ENCODE results near the gene PTN. TPM values are rescaled to one million over a fixed set of nuclear protein-coding genes. Genes with fewer than 3 reads are reported as not detected.

PTN gene
- total RNA-seq, 2 experiments from 2014 or later: not detected

GRCh38 chr7:137328373-137329120, 15.0 kb downstream of the PTN start:
- TF ChIP-seq CTCF (IDR thresholded peaks at IDR 0.05): no peak
- Mint-ChIP-seq H3K9me3 (no peaks in the 10 kb centered on the region), H3K4me3 (no peak overlapping the region), H3K36me3 (ENCODE audit: low read depth) (no peaks in the 10 kb centered on the region), H3K4me1 (ENCODE audit: low read depth) (no peaks in the 10 kb centered on the region), H3K27me3 (no peaks in the 10 kb centered on the region), H3K27ac (no peak overlapping the region)
- no peak for DNase-seq
- ATAC-seq: no peak
- intact Hi-C loops (cut with micrococcal nuclease): no loop called here
- CTCF ChIA-PET: interaction anchor here (1.2 kb wide), 1 partner anchor 10 kb away, joined by 3 read pairs; no protein-coding TSS in a partner anchor
- POLR2A ChIA-PET: no interaction called here

DNA sequence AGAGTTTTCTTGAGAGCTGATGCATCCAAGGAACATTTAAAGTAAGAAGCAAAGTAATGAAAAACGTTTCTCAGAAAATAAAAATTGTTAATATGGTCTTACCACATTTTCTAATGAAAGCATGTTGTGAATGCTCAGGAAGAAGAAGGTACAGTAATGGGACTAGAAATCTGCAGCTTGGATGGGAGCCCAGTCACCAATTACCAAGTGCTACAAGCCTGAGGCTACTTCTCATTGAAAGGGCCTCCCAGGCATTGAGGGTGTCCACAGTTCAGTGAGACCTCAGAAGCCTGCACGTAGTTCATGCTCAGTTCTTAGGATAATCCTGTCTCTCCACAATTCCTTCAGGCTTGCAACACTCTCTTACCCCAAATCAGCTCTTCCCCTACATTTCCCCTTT, 17.6 kb downstream of the PTN start:
- intact Hi-C loops (cut with micrococcal nuclease): no loop called here
- Mint-ChIP-seq H3K4me1 (ENCODE audit: low read depth) (no peaks in the 10 kb centered on the region), H3K9me3 (no peaks in the 10 kb centered on the region), H3K27me3 (no peaks in the 10 kb centered on the region), H3K4me3 (no peak overlapping the region), H3K36me3 (ENCODE audit: low read depth) (no peaks in the 10 kb centered on the region), H3K27ac (no peak overlapping the region)
- ATAC-seq: no peak
- TF ChIP-seq CTCF (IDR thresholded peaks at IDR 0.05): no peak
- CTCF ChIA-PET: no interaction called here
- no peak for DNase-seq
- POLR2A ChIA-PET: no interaction called here

DNA sequence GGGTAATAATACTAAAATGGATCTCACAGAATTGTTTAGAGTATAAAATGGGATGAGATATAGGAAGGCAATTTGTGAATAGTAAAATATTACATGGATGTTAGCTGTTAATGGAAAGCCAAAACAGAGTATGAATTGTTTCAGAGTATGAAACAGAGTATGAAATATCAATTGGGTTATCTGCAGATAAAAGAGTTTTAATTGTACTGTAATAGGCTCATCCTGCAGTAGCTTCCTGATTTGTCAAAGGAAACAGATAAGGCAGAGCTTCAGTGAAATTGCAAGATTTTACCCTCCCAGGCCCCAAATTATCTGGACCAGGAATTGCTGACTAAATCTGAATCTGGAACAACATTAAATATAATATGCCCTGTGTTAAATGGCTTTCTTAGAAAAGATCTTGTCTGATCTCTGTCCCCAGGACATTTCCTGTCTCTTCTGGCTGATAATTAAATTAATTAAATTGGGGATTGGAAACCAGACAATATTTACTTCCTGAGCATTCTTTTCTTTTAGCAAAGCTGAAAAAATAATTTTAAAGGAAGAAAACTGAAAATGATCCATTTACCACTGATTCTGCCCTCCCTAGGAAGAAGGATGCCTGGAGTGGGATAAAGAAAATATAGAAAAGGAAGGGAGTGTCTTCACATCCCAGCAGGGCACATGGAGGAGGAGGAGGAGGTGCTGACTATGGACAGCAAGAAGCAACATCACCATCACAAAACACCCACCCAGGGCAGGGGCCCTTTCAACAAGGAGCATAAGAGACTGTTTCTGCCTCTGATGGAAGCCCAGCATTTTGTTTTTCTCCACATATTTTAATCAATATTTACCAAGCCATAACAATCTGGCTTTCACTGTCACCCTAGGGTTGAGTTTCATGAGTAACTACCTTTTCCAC, 18.5 kb downstream of the PTN start:
- no peak for TF ChIP-seq CTCF (IDR thresholded peaks at IDR 0.05)
- Mint-ChIP-seq H3K36me3 (ENCODE audit: low read depth) (no peaks in the 10 kb centered on the region), H3K4me1 (ENCODE audit: low read depth) (no peaks in the 10 kb centered on the region), H3K27ac (no peak overlapping the region), H3K4me3 (no peak overlapping the region), H3K9me3 (no peaks in the 10 kb centered on the region), H3K27me3 (no peaks in the 10 kb centered on the region)
- CTCF ChIA-PET: no interaction called here
- DNase-seq: no peak
- ATAC-seq: no peak
- POLR2A ChIA-PET: no interaction called here
- intact Hi-C loops (cut with micrococcal nuclease): no loop called here

GRCh38 chr7:137316648-137317353, 26.7 kb downstream of the PTN start:
- H3K27me3 Mint-ChIP-seq: no peaks in the 10 kb centered on the region
- ATAC-seq (no peak), DNase-seq (no peak)
- no peaks in the 10 kb centered on the region for H3K4me1 Mint-ChIP-seq (ENCODE audit: low read depth)
- H3K9me3 Mint-ChIP-seq: peaks cover 3% of the 10 kb centered on the region
- TF ChIP-seq CTCF (IDR thresholded peaks at IDR 0.05): no peak
- intact Hi-C loops (cut with micrococcal nuclease): no loop called here
- no peaks in the 10 kb centered on the region for H3K36me3 Mint-ChIP-seq (ENCODE audit: low read depth)
- H3K4me3 Mint-ChIP-seq: no peak overlapping the region
- CTCF ChIA-PET: no interaction called here
- POLR2A ChIA-PET: no interaction called here
- H3K27ac Mint-ChIP-seq: no peak overlapping the region

Data from activated CD8-positive, alpha-beta T cell treated with anti-CD3 and anti-CD28 coated beads for 36 hours (primary cell).